AG10803 (cell line): ENCODE data around the gene NOTO.

Experiments used
- DNase-seq: peaks from one replicate; pipeline ENCODE4 v3.0.0; 2010; ENCODE audit warnings: low read depth
- H3K4me3 ChIP-seq: 2 replicates; pipeline ENCODE4 v1.5.1; 2011; ENCODE audit warnings: mild to moderate bottlenecking, low read length, control low read depth
- CTCF ChIP-seq: conservative IDR thresholded peaks from 2 replicates; pipeline ENCODE4 v1.5.1; 2011; ENCODE audit warnings: mild to moderate bottlenecking, low read length, control low read depth, inconsistent platforms

NOTO gene

DNA sequence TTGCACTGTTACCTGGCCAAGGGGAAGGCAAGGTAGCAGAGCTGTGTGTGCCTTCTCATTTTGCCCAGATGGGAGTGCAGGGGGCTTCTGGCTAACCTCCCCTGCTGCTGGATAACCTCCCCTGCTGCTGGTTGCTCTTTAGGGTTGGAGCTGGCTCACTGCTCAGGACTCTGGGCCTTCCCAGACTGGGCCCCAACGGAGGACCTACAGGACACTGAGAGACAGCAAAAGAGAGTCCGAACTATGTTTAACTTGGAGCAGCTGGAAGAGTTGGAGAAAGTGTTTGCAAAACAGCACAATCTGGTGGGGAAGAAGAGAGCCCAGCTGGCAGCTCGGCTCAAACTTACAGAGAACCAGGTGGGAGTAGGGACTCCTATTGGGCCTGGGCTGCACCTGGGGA, 5.9 kb downstream of the NOTO start:
- DNase-seq: no peak
- no peak overlapping the region for H3K4me3 ChIP-seq
- TF ChIP-seq CTCF: no peak

DNA sequence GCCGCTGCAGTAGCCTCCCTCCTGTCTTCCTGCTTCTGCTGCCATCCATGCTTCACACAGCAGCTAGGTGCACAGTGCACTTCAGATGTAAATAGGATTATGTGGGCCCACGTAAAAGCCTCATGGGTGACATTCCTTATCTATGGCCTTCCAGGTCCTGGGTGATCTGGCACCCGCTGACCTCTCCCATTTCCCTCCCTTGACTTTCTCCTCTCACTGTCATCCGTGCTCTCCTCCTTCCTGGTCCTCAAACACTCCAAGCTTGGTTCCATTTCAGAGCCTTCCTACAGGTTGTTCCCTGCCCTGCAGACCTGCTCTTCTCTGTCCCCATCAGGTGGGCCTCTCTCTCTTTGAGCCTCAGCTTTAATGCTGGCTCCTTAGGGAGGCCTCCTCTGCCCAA, 7.6 kb downstream of the NOTO start:
- DNase-seq: no peak
- no peak for TF ChIP-seq CTCF
- H3K4me3 ChIP-seq: no peak overlapping the region

GRCh38 chr2:73210696-73211095, 8.3 kb downstream of the NOTO start:
- H3K4me3 ChIP-seq: no peak overlapping the region
- no peak for TF ChIP-seq CTCF
- no peak for DNase-seq

DNA sequence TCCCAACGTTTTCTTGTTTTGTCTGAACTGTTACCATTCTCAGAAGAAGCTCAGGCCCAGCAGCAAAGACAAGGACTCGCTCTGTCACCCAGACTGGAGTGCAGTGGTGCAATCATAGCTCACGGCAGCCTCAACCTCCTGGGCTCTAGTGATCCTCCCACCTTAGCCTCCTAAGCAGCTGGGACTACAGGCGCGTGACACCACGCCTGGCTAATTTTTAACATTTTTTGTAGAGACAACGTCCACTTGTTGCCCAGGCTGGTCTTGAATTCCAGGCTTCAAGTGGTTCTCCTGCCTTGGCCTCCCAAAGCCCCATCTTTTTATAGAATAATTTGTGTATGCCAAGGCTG, 9.7 kb downstream of the NOTO start:
- H3K4me3 ChIP-seq: no peak overlapping the region
- DNase-seq: no peak

DNA sequence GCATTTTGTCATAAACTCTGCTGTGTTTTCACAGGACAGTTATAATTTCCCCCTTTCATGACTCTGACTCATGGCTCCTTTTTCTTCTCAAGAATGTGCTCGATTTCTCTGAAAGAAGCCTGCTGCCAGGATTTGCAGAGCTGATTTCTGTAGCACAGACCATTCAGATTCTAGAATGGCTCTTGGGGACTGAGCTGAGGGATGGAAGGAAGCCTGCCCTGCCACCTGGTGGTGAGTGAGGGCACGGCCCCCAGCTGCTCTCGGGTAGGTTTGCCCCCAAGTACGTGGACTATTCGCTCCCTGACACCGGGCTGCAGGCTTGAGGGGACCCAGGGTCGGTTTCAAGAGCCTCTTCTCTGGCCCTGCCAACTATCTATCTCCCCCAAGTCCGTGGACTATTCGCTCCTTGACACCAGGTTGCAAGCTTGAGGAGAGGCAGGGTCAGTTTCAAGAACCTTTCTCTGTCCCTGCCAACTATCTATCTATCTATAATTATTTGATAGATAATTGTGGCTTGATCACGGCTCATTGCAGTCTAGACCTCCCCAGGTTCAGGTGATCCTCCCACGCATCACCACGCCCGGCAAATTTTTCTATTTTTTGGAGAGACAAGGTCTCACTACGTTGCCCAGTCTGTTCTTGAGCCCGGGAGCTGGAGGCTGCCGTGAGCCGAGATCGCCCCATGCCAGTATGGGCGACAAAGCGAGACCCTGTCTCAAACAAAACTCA, 10.2 kb downstream of the NOTO start:
- DNase-seq: peak; percentile 91
- peak; percentile 87 for TF ChIP-seq CTCF
- no peak overlapping the region for H3K4me3 ChIP-seq

More for the DNA sequence above, 9.7 kb downstream of the NOTO start:
- TF ChIP-seq CTCF: no peak

- peak within 1 kb of the TSS; percentile 82 for H3K4me3 ChIP-seq
- DNase-seq: peak; percentile 73
- no peak for TF ChIP-seq CTCF
Observed at GRCh38 chr2:73214120-73215035, 12.0 kb downstream of the NOTO start, which contains the start of gene SMYD5. TSS of gene SMYD5 (plus strand) at chr2:73214245. CDS start at chr2:73214267, 22 bp downstream.
